Neural progenitor cell (in vitro differentiated cells): ENCODE results near the gene DLG2. TPM values are rescaled to one million over a fixed set of nuclear protein-coding genes. Genes with fewer than 3 reads are reported as not detected.

Experiments
- DNase-seq: peaks from one replicate; pipeline ENCODE4 v3.0.0-alpha.2; 2016; ENCODE audit warnings: low spot score
- H2AFZ ChIP-seq: fragments of 200-600 bp; sonication (generic); replicated peaks from 2 replicates; pipeline ENCODE4 v1.6.1; 2016; ENCODE audit warnings: antibody characterized with exemption
- H3F3A ChIP-seq: fragments of 200-600 bp; sonication (generic); 2 replicates; pipeline ENCODE4 v1.6.1; 2016; ENCODE audit warnings: antibody characterized with exemption, low read depth
- H3K27ac ChIP-seq: fragments of 200-600 bp; sonication (generic); 2 replicates; pipeline ENCODE4 v1.5.1; 2016; ENCODE audit warnings: mild to moderate bottlenecking
- H3K27me3 ChIP-seq: fragments of 200-600 bp; sonication (generic); 2 replicates; pipeline ENCODE4 v1.6.1; 2016; ENCODE audit warnings: mild to moderate bottlenecking, moderate library complexity
- H3K36me3 ChIP-seq: fragments of 200-600 bp; sonication (generic); 2 replicates; pipeline ENCODE4 v1.5.1; 2016
- H3K4me1 ChIP-seq: fragments of 200-600 bp; sonication (generic); 2 replicates; pipeline ENCODE4 v1.6.1; 2016; ENCODE audit warnings: mixed run types
- H3K4me2 ChIP-seq: fragments of 200-600 bp; sonication (generic); 2 replicates; pipeline ENCODE4 v1.6.1; 2016
- H3K4me3 ChIP-seq: fragments of 200-600 bp; sonication (generic); 2 replicates; pipeline ENCODE4 v1.5.1; 2016
- H3K79me2 ChIP-seq: fragments of 200-600 bp; sonication (generic); 2 replicates; pipeline ENCODE4 v1.6.1; 2016; ENCODE audit warnings: low read depth
- H3K9ac ChIP-seq: fragments of 200-600 bp; sonication (generic); 2 replicates; pipeline ENCODE4 v1.6.1; 2016
- H3K9me3 ChIP-seq: fragments of 200-600 bp; sonication (generic); 2 replicates; pipeline ENCODE4 v1.5.1; 2016; ENCODE audit warnings: low read depth
- H4K20me1 ChIP-seq: fragments of 200-600 bp; sonication (generic); 2 replicates; pipeline ENCODE4 v1.6.1; 2016; ENCODE audit warnings: low read depth
- H3K27ac Mint-ChIP-seq: 3 replicates; pipeline ENCODE4 v1.8.0; 2021; ENCODE audit warnings: mixed read lengths
- H3K27me3 Mint-ChIP-seq: 2 replicates; pipeline ENCODE4 v1.8.0; 2022; ENCODE audit warnings: low read depth, mild to moderate bottlenecking, inconsistent platforms, moderate library complexity, mixed read lengths; ENCODE audit not compliant: insufficient read depth
- H3K36me3 Mint-ChIP-seq: 3 replicates; pipeline ENCODE4 v1.8.0; 2021; ENCODE audit warnings: mixed read lengths
- H3K4me1 Mint-ChIP-seq: 3 replicates; pipeline ENCODE4 v1.8.0; 2021; ENCODE audit warnings: mixed read lengths
- H3K4me3 Mint-ChIP-seq: 3 replicates; pipeline ENCODE4 v1.8.0; 2021; ENCODE audit warnings: mild to moderate bottlenecking, moderate library complexity, mixed read lengths
- H3K9me3 Mint-ChIP-seq: 3 replicates; pipeline ENCODE4 v1.8.0; 2020; ENCODE audit warnings: mixed read lengths
- CTCF ChIP-seq: fragments of 200-600 bp; sonication (generic); IDR thresholded peaks from 2 replicates; pipeline ENCODE4 v1.5.1; 2017; ENCODE audit warnings: antibody characterized with exemption, mild to moderate bottlenecking
- EZH2 ChIP-seq: fragments of 200-600 bp; sonication (generic); IDR thresholded peaks from 2 replicates; pipeline ENCODE4 v1.6.1; 2017; ENCODE audit warnings: antibody characterized with exemption, mild to moderate bottlenecking, moderate library complexity
- EZH2phosphoT487 ChIP-seq: fragments of 200-600 bp; sonication (generic); IDR thresholded peaks from 2 replicates; pipeline ENCODE4 v1.6.1; 2017; ENCODE audit warnings: antibody characterized with exemption
- total RNA-seq: library from RNA; depleted of rRNA; stranded (reverse); fragments of >200 nt; gene quantifications from 2 replicates; pipeline ENCODE4 v1.2.3, GENCODE V29; 2015; ENCODE audit warnings: low replicate concordance

Gene DLG2
- total RNA-seq, 1 donor from 2014 or later: 7.5 TPM

GRCh38 chr11:84345597-84345996, 1281.5 kb downstream of the DLG2 start:
- Mint-ChIP-seq H3K27me3 (no peaks in the 10 kb centered on the region), H3K9me3 (no peaks in the 10 kb centered on the region), H3K4me1 (no peaks in the 10 kb centered on the region), H3K36me3 (no peaks in the 10 kb centered on the region), H3K27ac (no peak overlapping the region), H3K4me3 (no peak overlapping the region)
- Histone ChIP-seq H3K9ac (no peak overlapping the region), H3K36me3 (no peaks in the 10 kb centered on the region), H3K27ac (no peak overlapping the region), H3K4me2 (no peak overlapping the region), H3K9me3 (no peaks in the 10 kb centered on the region), H3F3A (no peaks in the 10 kb centered on the region), H3K79me2 (no peaks in the 10 kb centered on the region), H3K4me1 (no peaks in the 10 kb centered on the region), H4K20me1 (no peaks in the 10 kb centered on the region), H2AFZ (no peak overlapping the region), H3K4me3 (no peak overlapping the region), H3K27me3 (no peaks in the 10 kb centered on the region)
- TF ChIP-seq EZH2phosphoT487 (no peak), CTCF (no peak), EZH2 (no peak)
- DNase-seq: no peak

DNA sequence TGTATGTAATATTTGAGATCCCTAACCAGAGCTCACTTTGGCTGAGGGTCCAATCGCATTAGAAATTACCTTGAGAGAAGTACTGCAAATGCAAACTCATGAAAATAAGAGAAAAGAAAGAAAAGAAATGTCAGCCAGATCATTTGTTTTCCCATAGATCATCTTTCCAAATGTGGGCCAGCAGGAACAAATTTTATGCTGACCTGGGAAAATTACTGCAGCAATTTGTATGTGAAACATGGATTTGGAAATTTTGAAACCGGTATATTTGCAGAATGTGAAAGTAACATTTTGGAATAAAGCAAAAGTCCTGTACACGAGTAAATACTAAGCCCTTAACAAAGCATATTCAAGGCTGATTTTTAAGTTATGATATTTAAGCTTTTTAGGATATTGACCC, 1282.1 kb downstream of the DLG2 start:
- Mint-ChIP-seq H3K27ac (no peak overlapping the region), H3K27me3 (no peaks in the 10 kb centered on the region), H3K9me3 (no peaks in the 10 kb centered on the region), H3K4me3 (no peak overlapping the region), H3K36me3 (no peaks in the 10 kb centered on the region), H3K4me1 (no peaks in the 10 kb centered on the region)
- Histone ChIP-seq H4K20me1 (no peaks in the 10 kb centered on the region), H3K27ac (no peak overlapping the region), H3K9ac (no peak overlapping the region), H3K36me3 (no peaks in the 10 kb centered on the region), H3K4me2 (no peak overlapping the region), H2AFZ (no peak overlapping the region), H3K9me3 (no peaks in the 10 kb centered on the region), H3K4me1 (no peaks in the 10 kb centered on the region), H3K27me3 (no peaks in the 10 kb centered on the region), H3K79me2 (no peaks in the 10 kb centered on the region), H3F3A (no peaks in the 10 kb centered on the region), H3K4me3 (no peak overlapping the region)
- DNase-seq: no peak
- no peak for TF ChIP-seq CTCF
- TF ChIP-seq EZH2: no peak
- no peak for TF ChIP-seq EZH2phosphoT487

DNA sequence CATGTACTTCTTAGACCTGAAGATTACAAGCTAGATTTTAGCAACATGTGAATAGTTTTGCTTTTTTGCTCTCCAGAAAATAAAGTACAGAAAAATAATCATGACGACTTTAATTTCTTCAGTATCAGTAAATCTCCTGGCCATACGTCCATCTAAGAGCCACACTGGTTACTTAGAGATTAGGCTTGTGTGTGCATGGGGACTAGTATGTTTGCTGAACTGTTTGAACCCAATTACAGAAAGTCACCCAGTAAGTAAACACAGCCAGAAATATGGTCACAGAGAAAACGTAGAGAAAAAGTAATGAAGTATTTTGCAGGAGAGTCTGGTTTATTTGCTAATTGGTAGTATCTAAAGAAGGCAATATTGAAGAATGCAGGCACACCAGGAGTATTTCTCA, 1287.3 kb downstream of the DLG2 start:
- Histone ChIP-seq H2AFZ (no peak overlapping the region), H3K79me2 (no peaks in the 10 kb centered on the region), H3K36me3 (no peaks in the 10 kb centered on the region), H3K27me3 (no peaks in the 10 kb centered on the region), H3K4me1 (no peaks in the 10 kb centered on the region), H3K27ac (no peak overlapping the region), H3K9me3 (no peaks in the 10 kb centered on the region), H3K4me2 (no peak overlapping the region), H3K9ac (no peak overlapping the region), H4K20me1 (no peaks in the 10 kb centered on the region), H3F3A (no peaks in the 10 kb centered on the region), H3K4me3 (no peak overlapping the region)
- TF ChIP-seq EZH2phosphoT487 (no peak), EZH2 (no peak), CTCF (no peak)
- Mint-ChIP-seq H3K9me3 (no peaks in the 10 kb centered on the region), H3K27me3 (no peaks in the 10 kb centered on the region), H3K36me3 (no peaks in the 10 kb centered on the region), H3K4me3 (no peak overlapping the region), H3K4me1 (no peaks in the 10 kb centered on the region), H3K27ac (no peak overlapping the region)
- no peak for DNase-seq

- no peaks in the 10 kb centered on the region for H3K79me2 ChIP-seq
- DNase-seq: no peak
- Mint-ChIP-seq H3K4me3 (no peak overlapping the region), H3K36me3 (no peaks in the 10 kb centered on the region), H3K27ac (no peak overlapping the region), H3K27me3 (no peaks in the 10 kb centered on the region), H3K4me1 (no peaks in the 10 kb centered on the region), H3K9me3 (no peaks in the 10 kb centered on the region)
- H3K4me3 ChIP-seq: no peak overlapping the region
- no peaks in the 10 kb centered on the region for H3F3A ChIP-seq
- no peaks in the 10 kb centered on the region for H3K36me3 ChIP-seq
- no peaks in the 10 kb centered on the region for H4K20me1 ChIP-seq
- TF ChIP-seq CTCF (no peak), EZH2 (no peak), EZH2phosphoT487 (no peak)
- no peaks in the 10 kb centered on the region for H3K9me3 ChIP-seq
- H3K27ac ChIP-seq: no peak overlapping the region
- no peak overlapping the region for H2AFZ ChIP-seq
- no peak overlapping the region for H3K4me2 ChIP-seq
- no peak overlapping the region for H3K9ac ChIP-seq
- no peaks in the 10 kb centered on the region for H3K27me3 ChIP-seq
- H3K4me1 ChIP-seq: no peaks in the 10 kb centered on the region
Measured at GRCh38 chr11:84333221-84333620, 1293.9 kb downstream of the DLG2 start.
